Bronchial smooth muscle cell (primary cell): Measurements from ENCODE around the gene LTBP1. TPM values are rescaled to one million over a fixed set of nuclear protein-coding genes. Genes with fewer than 3 reads are reported as not detected.

Experiments used
- total RNA-seq: library from RNA; depleted of rRNA; stranded (reverse); fragments of >200 nt; gene quantifications from 2 replicates; pipeline ENCODE4 v1.2.1, GENCODE V29; 2014

LTBP1 gene
- total RNA-seq = 715 and 836 TPM in 2 replicates

GRCh38 chr2:32946314-32947075 is at the start of gene LTBP1:
TSS of gene LTBP1 (plus strand) at chr2:32946953. CDS start at chr2:32947325, 372 bp downstream.

